NCI-H146 treated with DMSO at 0.1 percent for 48 hours (cell line): ENCODE data around the gene TRPT1.

Source experiments
- DNase-seq: peaks from one replicate; lab custom pipeline; 2025; ENCODE audit not compliant: unreplicated experiment; lab: John Stamatoyannopoulos, UW

TRPT1 gene

DNA sequence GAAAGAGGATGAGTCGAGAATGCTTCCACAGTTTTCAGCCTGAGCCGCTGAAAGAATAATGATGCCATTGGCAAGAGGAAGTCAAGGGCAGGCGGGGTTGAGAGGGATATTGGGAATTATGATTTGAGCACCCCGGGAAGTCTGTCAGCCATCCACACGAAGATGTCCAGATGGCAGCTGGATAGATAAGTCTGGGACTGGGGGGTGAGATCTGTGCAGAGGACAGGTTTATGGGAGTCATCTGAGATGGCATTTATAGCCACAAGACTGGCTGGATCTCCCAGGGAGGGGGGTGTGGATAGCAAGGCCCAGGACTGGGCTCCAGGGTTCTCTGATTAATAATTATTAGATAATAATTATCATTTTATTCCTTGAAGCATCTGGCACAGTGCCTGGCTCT is 45.1 kb downstream of the TRPT1 start:
- no peak for DNase-seq

DNA sequence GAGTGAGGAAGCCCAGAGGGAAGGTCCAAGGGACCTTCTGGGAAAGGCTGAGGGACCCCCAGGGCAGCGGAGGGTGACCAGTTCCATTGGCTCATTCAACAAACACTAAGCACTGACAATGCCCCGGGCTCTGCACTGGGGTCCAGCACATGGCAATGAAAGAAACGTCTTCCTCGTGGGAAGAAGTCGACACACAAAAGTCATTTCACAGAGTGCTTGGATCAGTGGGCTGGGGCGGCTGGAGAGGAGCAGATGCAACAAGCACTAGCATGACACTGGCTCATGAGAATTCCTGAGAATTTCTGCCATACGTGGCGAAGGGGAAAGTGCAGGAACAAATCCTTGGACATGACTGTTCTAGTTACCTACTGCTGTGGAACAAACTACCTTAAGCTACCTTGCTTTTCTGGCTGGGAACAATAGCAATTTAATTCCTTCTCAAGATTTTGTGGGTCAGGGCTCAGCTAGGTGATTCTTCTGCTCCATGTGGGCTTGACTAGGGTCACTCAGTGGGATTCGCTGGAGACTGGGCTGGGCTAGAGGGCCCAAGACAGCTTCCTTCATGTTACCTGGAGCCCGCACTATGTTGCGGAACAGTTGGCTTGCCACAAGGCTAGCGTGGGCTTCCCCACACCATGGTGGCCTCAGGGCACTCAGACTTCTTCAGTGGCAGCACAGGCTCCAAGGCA is 46.9 kb downstream of the TRPT1 start:
- no peak for DNase-seq

- no peak for DNase-seq
Observed at GRCh38 chr11:64178203-64178602, 47.8 kb downstream of the TRPT1 start.

DNA sequence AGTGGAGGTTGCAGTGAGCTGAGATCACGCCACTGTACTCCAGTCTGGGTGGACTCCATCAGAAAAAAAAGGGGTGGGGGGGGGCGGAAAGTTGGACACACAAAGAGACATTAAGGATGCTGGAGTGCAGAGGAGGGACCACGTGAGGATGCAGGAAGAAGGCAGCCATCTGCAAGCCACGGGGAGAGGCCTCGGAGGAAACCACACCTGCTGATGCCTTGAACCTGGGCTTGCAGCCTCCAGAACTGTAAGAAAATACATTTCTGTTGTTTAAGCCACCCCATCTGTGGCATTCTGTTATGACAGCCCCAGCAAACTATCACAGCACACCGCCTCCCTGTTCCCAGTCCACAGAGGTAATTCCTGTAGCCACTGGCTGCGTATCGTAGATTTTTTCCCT is 49.2 kb downstream of the TRPT1 start:
- no peak for DNase-seq
